GM21737 (cell line): ENCODE measurements around the gene GABPA.
"Not testable (repeated sequence)": the region's sequence is repeated elsewhere in the genome, so short reads cannot be mapped to it uniquely, and the experiment has no call there.

Source experiments
- ATAC-seq: cut with Tn5 transposase; IDR thresholded peaks from one replicate; pipeline ENCODE4 v1.9.1; 2021; ENCODE audit warnings: mild to moderate bottlenecking, moderate library complexity; ENCODE audit not compliant: unreplicated experiment

The GABPA gene

DNA sequence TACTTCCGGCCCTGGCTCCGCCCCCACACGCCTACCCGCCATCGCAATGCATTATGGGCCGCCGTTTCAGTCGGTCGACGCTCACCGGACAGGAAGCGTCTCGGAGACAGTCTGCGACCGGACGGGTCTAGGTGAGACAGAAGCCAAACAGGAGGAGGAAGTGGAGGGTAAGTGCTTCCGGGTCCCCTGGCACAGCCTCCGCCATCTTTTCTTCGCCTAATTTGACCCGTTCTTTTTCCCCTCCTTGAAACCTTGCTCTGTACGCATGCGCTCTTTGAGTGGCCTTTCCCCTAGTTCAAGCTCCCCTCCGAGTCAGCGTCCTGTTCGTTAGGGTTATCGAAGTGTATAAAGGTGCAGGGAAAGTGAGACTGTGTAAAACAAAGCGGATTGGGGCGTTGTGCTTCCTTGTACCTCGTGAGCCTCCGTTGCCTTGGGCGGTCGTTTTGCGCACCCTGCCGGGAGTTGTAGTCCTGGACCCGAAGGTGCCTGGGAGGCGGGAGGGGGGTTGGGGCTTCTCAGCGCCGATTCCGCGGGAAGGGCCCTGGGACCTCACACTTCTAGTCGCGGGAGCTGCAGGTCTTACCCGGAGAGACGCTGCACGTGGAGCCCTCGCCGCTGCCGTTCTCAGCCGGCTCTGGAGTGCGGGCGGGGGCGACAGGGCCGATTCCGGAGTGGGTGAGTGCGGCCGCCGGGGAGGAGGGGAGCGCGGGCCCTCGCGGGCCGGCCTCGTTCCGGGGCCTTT lies at the start of gene GABPA, which contains the start of gene ATP5PF:
GABPA (plus strand) TSS at position 69 of the 742 bp plus-strand sequence. CDS start 6,627 bp downstream, outside the sequence.
ATP5PF (minus strand) TSS at position 1 of the 742 bp plus-strand sequence. CDS start 5,110 bp downstream, outside the sequence.
- peak; percentile 85 for ATAC-seq

- ATAC-seq = no peak
Measured at GRCh38 chr21:25687787-25688186, 47.0 kb upstream of the GABPA start.

GRCh38 chr21:25688275-25689155 lies 46.3 kb upstream of the GABPA start:
- ATAC-seq = no peak

GRCh38 chr21:25689226-25689625 lies 45.5 kb upstream of the GABPA start:
- ATAC-seq = no peak

- no peak for ATAC-seq
Measured at GRCh38 chr21:25691976-25692375, 42.8 kb upstream of the GABPA start.

- ATAC-seq = not testable (repeated sequence)
Measured at GRCh38 chr21:25695461-25695860, 39.3 kb upstream of the GABPA start.

- ATAC-seq = no peak
Measured at GRCh38 chr21:25700741-25701140, 34.0 kb upstream of the GABPA start.

GRCh38 chr21:25701529-25701928 lies 33.2 kb upstream of the GABPA start:
- no peak for ATAC-seq

DNA sequence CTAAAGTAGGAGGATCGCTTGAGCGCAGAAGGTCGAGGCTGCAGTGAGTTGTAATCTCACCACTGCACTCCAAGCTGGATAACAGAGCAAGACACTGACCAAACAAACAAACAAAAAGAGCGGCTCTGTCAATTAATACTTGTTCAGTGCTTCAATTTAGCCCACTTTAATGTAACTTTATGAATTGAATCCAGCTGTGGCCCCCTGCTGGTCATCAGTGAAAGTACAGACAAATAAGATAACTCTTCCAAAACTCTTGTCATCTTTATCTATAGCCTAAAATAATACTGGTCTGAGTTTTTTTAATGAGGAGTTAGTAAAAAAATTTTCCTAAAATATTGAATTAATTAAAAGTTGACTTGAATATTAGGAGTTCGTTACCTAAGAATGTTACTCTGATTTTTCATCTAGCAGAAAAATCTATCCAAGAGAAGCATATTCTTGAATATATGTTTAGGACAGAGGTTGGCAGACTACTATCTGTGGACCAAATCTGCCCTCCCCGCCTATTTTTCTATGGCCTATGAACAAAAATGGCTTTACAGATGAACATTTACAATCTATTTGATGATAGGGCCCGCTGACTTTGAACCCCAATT lies 26.2 kb upstream of the GABPA start:
- ATAC-seq = no peak

- no peak for ATAC-seq
Measured at GRCh38 chr21:25709684-25710265, 25.0 kb upstream of the GABPA start.

- no peak for ATAC-seq
Measured at GRCh38 chr21:25710550-25710949, 24.2 kb upstream of the GABPA start.

- ATAC-seq = not testable (repeated sequence)
Measured at GRCh38 chr21:25714066-25714465, 20.7 kb upstream of the GABPA start.

DNA sequence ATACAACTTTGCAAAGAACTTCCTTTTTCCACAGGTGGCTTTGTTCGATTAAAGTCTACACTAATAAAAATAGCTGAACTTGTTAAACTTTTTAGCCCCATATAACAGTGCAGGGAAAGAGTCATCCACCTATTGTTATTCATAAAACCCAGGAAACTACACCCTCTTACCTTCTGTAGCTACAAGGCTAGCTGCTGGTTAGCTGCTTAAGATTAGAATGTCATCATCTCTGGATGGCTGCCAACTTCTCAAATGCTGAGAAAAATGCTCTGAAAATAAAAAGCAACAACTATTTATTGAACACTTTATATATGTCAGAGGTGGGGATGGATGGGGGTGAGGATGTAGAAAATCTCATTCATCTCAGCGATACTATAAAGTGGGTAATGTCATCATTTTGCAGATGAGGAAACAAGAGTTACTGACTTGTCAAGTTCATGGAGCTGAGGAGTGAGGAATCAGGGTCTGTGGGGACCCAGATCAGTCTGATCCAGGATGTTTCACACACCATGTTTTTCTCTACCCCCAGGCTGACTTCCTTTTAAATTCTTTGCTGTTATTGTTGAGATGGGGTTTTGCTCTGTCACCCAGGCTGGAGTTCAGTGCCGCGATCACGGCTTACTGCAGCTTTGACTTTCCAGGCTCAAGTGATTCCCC lies 17.2 kb upstream of the GABPA start:
- no peak for ATAC-seq

DNA sequence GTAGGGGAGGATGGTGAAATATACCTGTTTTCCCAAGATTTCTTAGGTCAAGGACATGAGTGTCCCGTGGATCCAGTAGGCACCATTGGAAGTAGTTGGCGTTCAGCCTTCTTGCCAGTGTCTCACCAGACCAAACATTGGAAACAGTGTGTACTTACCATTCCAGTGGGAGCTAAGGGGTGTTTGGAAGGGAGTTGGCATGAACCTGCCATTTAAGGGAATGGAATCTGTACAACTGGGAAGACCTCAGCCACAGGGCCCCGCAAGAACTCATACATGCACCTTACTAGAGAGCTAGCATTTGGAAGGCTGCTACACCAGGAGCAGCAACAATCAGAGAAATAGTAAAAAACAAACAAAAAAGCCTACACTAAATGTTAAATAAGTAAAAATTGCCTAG lies 12.8 kb upstream of the GABPA start:
- ATAC-seq = no peak

DNA sequence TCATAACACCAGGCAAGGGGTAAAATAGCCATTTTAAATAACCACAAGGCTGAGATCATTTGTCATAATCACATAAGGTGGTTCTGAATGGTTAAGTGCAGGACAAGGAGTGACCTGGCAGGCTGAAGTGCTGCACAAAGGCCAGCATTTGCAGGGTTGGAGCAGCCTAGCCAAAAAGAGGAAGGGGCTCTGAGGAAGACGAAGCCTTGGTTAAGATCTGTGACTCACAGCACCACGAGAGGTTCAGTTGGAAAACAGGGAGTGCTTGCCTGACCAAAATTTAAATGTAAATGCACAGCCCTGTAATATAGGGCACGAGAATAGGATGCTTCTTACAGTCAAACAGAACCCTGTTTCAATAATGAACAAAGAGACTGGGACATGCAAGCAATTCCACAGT lies 12.1 kb upstream of the GABPA start:
- ATAC-seq = no peak

DNA sequence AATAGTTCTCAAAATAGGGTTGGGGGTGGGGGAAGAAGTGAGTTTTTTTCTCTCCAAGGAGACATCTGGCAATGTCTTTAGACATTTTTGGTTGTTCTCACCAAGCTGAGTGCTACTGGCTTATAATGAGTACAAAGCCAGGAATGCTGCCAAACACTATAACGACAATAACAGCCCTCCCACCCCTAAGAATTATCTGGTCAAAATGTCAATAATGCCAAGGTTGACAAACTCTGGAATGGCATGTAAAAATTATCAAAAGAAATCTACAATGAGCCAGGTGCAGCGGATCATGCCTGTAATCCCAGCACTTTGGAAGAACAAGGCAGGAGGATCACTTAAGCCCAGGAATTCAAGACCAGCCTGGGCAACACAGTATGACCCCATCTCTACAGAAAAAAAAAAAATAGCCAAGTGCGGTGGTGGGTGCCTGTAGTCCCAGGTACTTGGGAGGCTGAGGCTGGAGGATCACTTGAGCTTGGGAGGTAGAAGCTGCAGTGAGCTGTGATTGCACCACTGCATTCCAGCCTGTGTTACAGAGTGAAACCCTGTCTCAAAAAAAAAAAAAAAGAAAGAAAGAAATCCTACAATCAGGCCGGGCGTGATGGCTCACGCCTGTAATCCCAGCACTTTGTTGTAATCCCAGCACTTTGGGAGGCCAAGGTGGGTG lies 2.5 kb upstream of the GABPA start:
- ATAC-seq = no peak

GRCh38 chr21:25733859-25734653 lies 716 bp upstream of the GABPA start:
- ATAC-seq = peak; percentile 13

GRCh38 chr21:25734654-25734903 lies 193 bp upstream of the GABPA start:
- no peak for ATAC-seq
